Measurements from ENCODE around the gene LILRB1.
A peak's percentile ranks its signal among the peaks of the same experiment; 100 is the strongest.
"Not testable (repeated sequence)": the region's sequence is repeated elsewhere in the genome, so short reads cannot be mapped to it uniquely, and the experiment has no call there.

Gene LILRB1

GRCh38 chr19:54674021-54674617 is 43.8 kb downstream of the LILRB1 start:
- H3K9me3 ChIP-seq (ENCODE audit: insufficient read depth, low read depth, low read length): no peaks in the 10 kb centered on the region
- H3K9me2 ChIP-seq (replicated peaks; ENCODE audit: low read depth, low read length): no peaks in the 10 kb centered on the region
- H3K36me3 ChIP-seq (ENCODE audit: insufficient read depth, low read length): no peaks in the 10 kb centered on the region
- H3K4me2 ChIP-seq (ENCODE audit: low read depth, low read length, poor library complexity, severe bottlenecking): no peak overlapping the region
- H4K20me1 ChIP-seq (ENCODE audit: insufficient read depth, low read length, poor library complexity, severe bottlenecking): no peaks in the 10 kb centered on the region
- H3K4me1 ChIP-seq (ENCODE audit: insufficient read depth, low read length, poor library complexity, severe bottlenecking): peaks cover 4% of the 10 kb centered on the region
- H3K79me2 ChIP-seq (ENCODE audit: insufficient read depth, low read length): no peaks in the 10 kb centered on the region
- H3F3A ChIP-seq (ENCODE audit: low read depth): no peaks in the 10 kb centered on the region
- H3K27me3 ChIP-seq (ENCODE audit: insufficient read depth, low read length, poor library complexity, severe bottlenecking): no peaks in the 10 kb centered on the region
- H3K9ac ChIP-seq (ENCODE audit: low read depth, low read length, poor library complexity, severe bottlenecking): no peak overlapping the region
- TF ChIP-seq, protein P1, sequence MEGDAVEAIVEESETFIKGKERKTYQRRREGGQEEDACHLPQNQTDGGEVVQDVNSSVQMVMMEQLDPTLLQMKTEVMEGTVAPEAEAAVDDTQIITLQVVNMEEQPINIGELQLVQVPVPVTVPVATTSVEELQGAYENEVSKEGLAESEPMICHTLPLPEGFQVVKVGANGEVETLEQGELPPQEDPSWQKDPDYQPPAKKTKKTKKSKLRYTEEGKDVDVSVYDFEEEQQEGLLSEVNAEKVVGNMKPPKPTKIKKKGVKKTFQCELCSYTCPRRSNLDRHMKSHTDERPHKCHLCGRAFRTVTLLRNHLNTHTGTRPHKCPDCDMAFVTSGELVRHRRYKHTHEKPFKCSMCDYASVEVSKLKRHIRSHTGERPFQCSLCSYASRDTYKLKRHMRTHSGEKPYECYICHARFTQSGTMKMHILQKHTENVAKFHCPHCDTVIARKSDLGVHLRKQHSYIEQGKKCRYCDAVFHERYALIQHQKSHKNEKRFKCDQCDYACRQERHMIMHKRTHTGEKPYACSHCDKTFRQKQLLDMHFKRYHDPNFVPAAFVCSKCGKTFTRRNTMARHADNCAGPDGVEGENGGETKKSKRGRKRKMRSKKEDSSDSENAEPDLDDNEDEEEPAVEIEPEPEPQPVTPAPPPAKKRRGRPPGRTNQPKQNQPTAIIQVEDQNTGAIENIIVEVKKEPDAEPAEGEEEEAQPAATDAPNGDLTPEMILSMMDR (conservative IDR thresholded peaks at IDR 0.05; ENCODE audit: low read length): peak; percentile 77
- no peak for TF ChIP-seq EZH2phosphoT487 (IDR thresholded peaks at IDR 0.05; ENCODE audit: borderline replicate concordance)
- H2AFZ ChIP-seq (ENCODE audit: low read length): no peak overlapping the region
- no peak overlapping the region for H3K4me3 ChIP-seq (ENCODE audit: low read length, poor library complexity, severe bottlenecking)

GRCh38 chr19:54676210-54676834 is 46.0 kb downstream of the LILRB1 start:
- H3K36me3 ChIP-seq (ENCODE audit: insufficient read depth, low read length); H4K20me1 ChIP-seq (ENCODE audit: insufficient read depth, low read length, poor library complexity, severe bottlenecking); H3K4me1 ChIP-seq (ENCODE audit: insufficient read depth, low read length, poor library complexity, severe bottlenecking); H3K4me3 ChIP-seq (ENCODE audit: low read length, poor library complexity, severe bottlenecking); H3K79me2 ChIP-seq (ENCODE audit: insufficient read depth, low read length); H3K9me3 ChIP-seq (ENCODE audit: insufficient read depth, low read depth, low read length); H3K27me3 ChIP-seq (ENCODE audit: insufficient read depth, low read length, poor library complexity, severe bottlenecking); H3K9me2 ChIP-seq (replicated peaks; ENCODE audit: low read depth, low read length); H2AFZ ChIP-seq (ENCODE audit: low read length); H3K4me2 ChIP-seq (ENCODE audit: low read depth, low read length, poor library complexity, severe bottlenecking); H3K9ac ChIP-seq (ENCODE audit: low read depth, low read length, poor library complexity, severe bottlenecking); H3F3A ChIP-seq (ENCODE audit: low read depth): not testable (repeated sequence)
- TF ChIP-seq, protein P1 (conservative IDR thresholded peaks at IDR 0.05; ENCODE audit: low read length): peak; percentile 82

GRCh38 chr19:54677217-54677616 is 46.9 kb downstream of the LILRB1 start:
- no peaks in the 10 kb centered on the region for H3K27me3 ChIP-seq (ENCODE audit: insufficient read depth, low read length, poor library complexity, severe bottlenecking)
- H2AFZ ChIP-seq (ENCODE audit: low read length): no peak overlapping the region; the same call in 1 of the 2 replicates
- H3K79me2 ChIP-seq (ENCODE audit: insufficient read depth, low read length): no peaks in the 10 kb centered on the region
- H4K20me1 ChIP-seq (ENCODE audit: insufficient read depth, low read length, poor library complexity, severe bottlenecking): no peaks in the 10 kb centered on the region
- TF ChIP-seq EZH2phosphoT487 (IDR thresholded peaks at IDR 0.05; ENCODE audit: borderline replicate concordance): no peak
- TF ChIP-seq, protein P1 (conservative IDR thresholded peaks at IDR 0.05; ENCODE audit: low read length): no peak
- H3K4me1 ChIP-seq (ENCODE audit: insufficient read depth, low read length, poor library complexity, severe bottlenecking): peaks cover 4% of the 10 kb centered on the region
- H3K9me3 ChIP-seq (ENCODE audit: insufficient read depth, low read depth, low read length): no peaks in the 10 kb centered on the region
- H3K4me3 ChIP-seq (ENCODE audit: low read length, poor library complexity, severe bottlenecking): no peak overlapping the region
- no peaks in the 10 kb centered on the region for H3F3A ChIP-seq (ENCODE audit: low read depth)
- no peaks in the 10 kb centered on the region for H3K9me2 ChIP-seq (replicated peaks; ENCODE audit: low read depth, low read length)
- no peak overlapping the region for H3K9ac ChIP-seq (ENCODE audit: low read depth, low read length, poor library complexity, severe bottlenecking)
- no peak overlapping the region for H3K4me2 ChIP-seq (ENCODE audit: low read depth, low read length, poor library complexity, severe bottlenecking)
- no peaks in the 10 kb centered on the region for H3K36me3 ChIP-seq (ENCODE audit: insufficient read depth, low read length)

GRCh38 chr19:54681596-54681995 is 51.3 kb downstream of the LILRB1 start:
- not testable (repeated sequence) for H3K36me3 ChIP-seq (ENCODE audit: insufficient read depth, low read length); H4K20me1 ChIP-seq (ENCODE audit: insufficient read depth, low read length, poor library complexity, severe bottlenecking); H3K9me2 ChIP-seq (replicated peaks; ENCODE audit: low read depth, low read length); H3K4me2 ChIP-seq (ENCODE audit: low read depth, low read length, poor library complexity, severe bottlenecking); H3K27me3 ChIP-seq (ENCODE audit: insufficient read depth, low read length, poor library complexity, severe bottlenecking); H3K79me2 ChIP-seq (ENCODE audit: insufficient read depth, low read length); H3K4me3 ChIP-seq (ENCODE audit: low read length, poor library complexity, severe bottlenecking); H3K4me1 ChIP-seq (ENCODE audit: insufficient read depth, low read length, poor library complexity, severe bottlenecking); H2AFZ ChIP-seq (ENCODE audit: low read length); H3K9ac ChIP-seq (ENCODE audit: low read depth, low read length, poor library complexity, severe bottlenecking); H3K9me3 ChIP-seq (ENCODE audit: insufficient read depth, low read depth, low read length); H3F3A ChIP-seq (ENCODE audit: low read depth)

All from Loucy (cell line).